Keratinocyte (primary cell): ENCODE results near the gene S100A9. TPM values are rescaled to one million over a fixed set of nuclear protein-coding genes. Genes with fewer than 3 reads are reported as not detected.

Source experiments
- DNase-seq: peaks from one replicate; pipeline ENCODE4 v3.0.0-alpha.2; 2011; ENCODE audit warnings: low read depth, missing footprints, low spot score
- FAIRE-seq: peaks from 2 replicates; lab custom pipeline; 2011; peaks lifted over from hg19 to GRCh38; lab: Jason Lieb, UNC
- H2AFZ ChIP-seq: 2 replicates; pipeline ENCODE4 v1.6.0; 2012; ENCODE audit warnings: low read length, control low read depth, inconsistent platforms; ENCODE audit not compliant: control insufficient read depth
- H3K27ac ChIP-seq: 2 replicates; pipeline ENCODE4 v1.5.1; 2011; ENCODE audit warnings: low read length; ENCODE audit not compliant: control insufficient read depth, insufficient read depth
- H3K27me3 ChIP-seq: 3 replicates; pipeline ENCODE4 v1.6.0; 2011; ENCODE audit warnings: low read length; ENCODE audit not compliant: control insufficient read depth, insufficient read depth; ENCODE audit errors: extremely low read depth
- H3K36me3 ChIP-seq, 2 experiments: 2 replicates in 1 of 2; 3 replicates in 1 of 2; pipeline ENCODE4 v1.5.1; 2011; ENCODE audit warnings: low read length in 2 of 2, mild to moderate bottlenecking in 1 of 2; ENCODE audit not compliant: control insufficient read depth in 2 of 2, insufficient read depth in 2 of 2; ENCODE audit errors: extremely low read depth in 1 of 2
- H3K4me1 ChIP-seq: 3 replicates; pipeline ENCODE4 v1.5.1; 2011; ENCODE audit warnings: low read length; ENCODE audit not compliant: control insufficient read depth, insufficient read depth; ENCODE audit errors: extremely low read depth
- H3K4me2 ChIP-seq: 3 replicates; pipeline ENCODE4 v1.6.0; 2011; ENCODE audit warnings: low read depth, low read length; ENCODE audit not compliant: control insufficient read depth, insufficient read depth; ENCODE audit errors: extremely low read depth
- H3K4me3 ChIP-seq, 3 experiments: fragments of 200-600 bp in 1 of 3; sonication (generic) in 1 of 3; 2 replicates in 2 of 3; 3 replicates in 1 of 3; pipeline ENCODE4 v1.5.1; 2011 to 2016; ENCODE audit warnings: low read length in 3 of 3, mild to moderate bottlenecking in 3 of 3, control low read depth in 2 of 3, inconsistent platforms in 1 of 3, low read depth in 1 of 3, mixed read lengths in 1 of 3, mixed run types in 1 of 3, moderate library complexity in 1 of 3; ENCODE audit not compliant: control insufficient read depth in 2 of 3, insufficient read depth in 2 of 3; ENCODE audit errors: extremely low read depth in 1 of 3
- H3K79me2 ChIP-seq: 2 replicates; pipeline ENCODE4 v1.6.0; 2012; ENCODE audit warnings: low read length; ENCODE audit not compliant: control insufficient read depth, insufficient read depth
- H3K9ac ChIP-seq: 3 replicates; pipeline ENCODE4 v1.6.0; 2011; ENCODE audit warnings: low read length; ENCODE audit not compliant: control insufficient read depth, insufficient read depth; ENCODE audit errors: extremely low read depth
- H3K9me1 ChIP-seq: 3 replicates; pipeline ENCODE4 v1.6.0; 2011; ENCODE audit warnings: low read length; ENCODE audit not compliant: control insufficient read depth, insufficient read depth; ENCODE audit errors: extremely low read depth
- H3K9me3 ChIP-seq: 2 replicates; pipeline ENCODE4 v1.5.1; 2012; ENCODE audit warnings: low read depth, low read length; ENCODE audit not compliant: control insufficient read depth
- H4K20me1 ChIP-seq: 3 replicates; pipeline ENCODE4 v1.6.0; 2011; ENCODE audit warnings: low read length; ENCODE audit not compliant: control insufficient read depth, insufficient read depth; ENCODE audit errors: extremely low read depth
- EZH2 ChIP-seq: IDR thresholded peaks from one replicate; pipeline ENCODE4 v1.6.1; 2012; ENCODE audit warnings: inconsistent platforms, mild to moderate bottlenecking, low read length, moderate library complexity
- dilution Hi-C: fragments of 300-500 bp; cut with MboI; formaldehyde crosslinking; loops from one replicate; pipeline ENCODE4 v1.7.0; 2020; ENCODE audit warnings: low sequenced_read_pairs; ENCODE audit not compliant: extremely low pct_ligation_motif_present
- polyA plus RNA-seq, 5 experiments: library from polyadenylated mRNA; depleted of rRNA in 3 of 5; stranded (reverse) in 3 of 5; stranded (forward) in 1 of 5; unstranded in 1 of 5; fragments of >200 nt; gene quantifications; 1 replicate in 1 of 5; 2 replicates in 3 of 5; 3 replicates in 1 of 5; pipeline versions ENCODE4 v1.2.1 to v1.2.3, GENCODE V29; 2011 to 2012; ENCODE audit warnings: missing spikeins in 2 of 5, low read depth in 1 of 5, low replicate concordance in 1 of 5
- TF ChIP-seq, protein P1 (sequence below), 3 experiments: IDR thresholded peaks in 1 of 3; conservative IDR thresholded peaks in 1 of 3; optimal IDR thresholded peaks in 1 of 3; 2 replicates in 2 of 3; 3 replicates in 1 of 3; pipeline versions ENCODE3 to v1.5.1; 2011; ENCODE audit warnings: low read length in 3 of 3, mild to moderate bottlenecking in 3 of 3, moderate library complexity in 2 of 3, control low read depth in 1 of 3, inconsistent platforms in 1 of 3; ENCODE audit not compliant: insufficient read depth in 2 of 3; ENCODE audit errors: extremely low read depth in 1 of 3

S100A9 gene
- polyA plus RNA-seq, 1 donor (not counting 4 experiments of a cell fraction or from before 2014, with no cell fraction given), result 297 TPM

GRCh38 chr1:153390938-153391710 is 33.5 kb downstream of the S100A9 start, which contains the start of gene S100A8:
Gene S100A8, minus strand, starts transcription at chr1:153391073. Its CDS starts 538 bp downstream, at chr1:153390535.
- no peak for DNase-seq
- no peaks in the 10 kb centered on the region for H4K20me1 ChIP-seq
- dilution Hi-C loops, result no loop called here
- H3K4me1 ChIP-seq, result peaks cover 44% of the 10 kb centered on the region
- no peak within 1 kb of the TSS for H3K9ac ChIP-seq
- H2AFZ ChIP-seq, result no peak within 1 kb of the TSS
- no peaks in the 10 kb centered on the region for H3K9me1 ChIP-seq
- no peaks in the 10 kb centered on the region for H3K36me3 ChIP-seq
- FAIRE-seq, result peak; percentile 82
- TF ChIP-seq, protein P1, sequence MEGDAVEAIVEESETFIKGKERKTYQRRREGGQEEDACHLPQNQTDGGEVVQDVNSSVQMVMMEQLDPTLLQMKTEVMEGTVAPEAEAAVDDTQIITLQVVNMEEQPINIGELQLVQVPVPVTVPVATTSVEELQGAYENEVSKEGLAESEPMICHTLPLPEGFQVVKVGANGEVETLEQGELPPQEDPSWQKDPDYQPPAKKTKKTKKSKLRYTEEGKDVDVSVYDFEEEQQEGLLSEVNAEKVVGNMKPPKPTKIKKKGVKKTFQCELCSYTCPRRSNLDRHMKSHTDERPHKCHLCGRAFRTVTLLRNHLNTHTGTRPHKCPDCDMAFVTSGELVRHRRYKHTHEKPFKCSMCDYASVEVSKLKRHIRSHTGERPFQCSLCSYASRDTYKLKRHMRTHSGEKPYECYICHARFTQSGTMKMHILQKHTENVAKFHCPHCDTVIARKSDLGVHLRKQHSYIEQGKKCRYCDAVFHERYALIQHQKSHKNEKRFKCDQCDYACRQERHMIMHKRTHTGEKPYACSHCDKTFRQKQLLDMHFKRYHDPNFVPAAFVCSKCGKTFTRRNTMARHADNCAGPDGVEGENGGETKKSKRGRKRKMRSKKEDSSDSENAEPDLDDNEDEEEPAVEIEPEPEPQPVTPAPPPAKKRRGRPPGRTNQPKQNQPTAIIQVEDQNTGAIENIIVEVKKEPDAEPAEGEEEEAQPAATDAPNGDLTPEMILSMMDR (optimal IDR thresholded peaks at IDR 0.05 in 1 of 3, IDR thresholded peaks at IDR 0.05 in 1 of 3, conservative IDR thresholded peaks at IDR 0.05 in 1 of 3; ENCODE audit: extremely low read depth in 1 of 3, insufficient read depth in 2 of 3, low read length in 3 of 3), result no peak
- TF ChIP-seq EZH2, result no peak
- H3K27ac ChIP-seq, result no peak within 1 kb of the TSS
- H3K4me3 ChIP-seq, result peak within 1 kb of the TSS in 1 of 3 experiments; percentile 12
- H3K79me2 ChIP-seq, result no peaks in the 10 kb centered on the region
- H3K9me3 ChIP-seq, result no peaks in the 10 kb centered on the region
- peaks cover 7% of the 10 kb centered on the region for H3K27me3 ChIP-seq
- H3K4me2 ChIP-seq, result peak within 1 kb of the TSS; percentile 30

DNA sequence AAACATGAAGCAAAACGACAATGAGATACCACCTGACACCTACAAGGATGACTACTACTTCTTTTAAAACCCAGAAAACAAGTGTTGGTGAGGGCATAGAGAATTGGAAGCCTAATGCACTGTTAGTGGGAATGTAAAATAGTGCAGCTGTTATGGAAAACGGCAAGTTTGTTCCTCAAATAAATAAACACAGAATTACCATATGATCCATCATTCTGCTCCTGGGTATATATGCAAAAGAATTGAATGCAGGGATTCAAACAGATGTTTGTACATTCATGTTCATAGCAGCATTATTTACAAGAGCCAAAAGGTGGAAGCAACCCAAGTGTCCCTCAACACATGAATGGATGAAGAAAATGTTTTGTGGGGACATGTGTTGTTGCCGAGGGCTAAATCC is 34.6 kb downstream of the S100A9 start:
- H3K27me3 ChIP-seq, result peaks cover 7% of the 10 kb centered on the region
- H3K4me2 ChIP-seq, result no peak overlapping the region
- no peaks in the 10 kb centered on the region for H3K36me3 ChIP-seq
- H3K27ac ChIP-seq, result no peak overlapping the region
- H3K9me1 ChIP-seq, result no peaks in the 10 kb centered on the region
- no peak overlapping the region for H3K9ac ChIP-seq
- no peak overlapping the region for H2AFZ ChIP-seq
- H4K20me1 ChIP-seq, result no peaks in the 10 kb centered on the region
- DNase-seq (no peak), FAIRE-seq (no peak)
- peaks cover 32% of the 10 kb centered on the region for H3K4me1 ChIP-seq
- H3K4me3 ChIP-seq, result no peak overlapping the region
- dilution Hi-C loops, result no loop called here
- H3K9me3 ChIP-seq, result no peaks in the 10 kb centered on the region
- TF ChIP-seq, protein P1 (optimal IDR thresholded peaks at IDR 0.05 in 1 of 3, IDR thresholded peaks at IDR 0.05 in 1 of 3, conservative IDR thresholded peaks at IDR 0.05 in 1 of 3; ENCODE audit: extremely low read depth in 1 of 3, insufficient read depth in 2 of 3, low read length in 3 of 3), result no peak
- no peak for TF ChIP-seq EZH2
- no peaks in the 10 kb centered on the region for H3K79me2 ChIP-seq
